NCI-H2081 (cell line): Measurements from ENCODE around the gene HBQ1.
"Not testable (repeated sequence)": the region's sequence is repeated elsewhere in the genome, so short reads cannot be mapped to it uniquely, and the experiment has no call there.

Source experiments
- DNase-seq, 2 experiments: peaks; one replicate each; lab custom pipeline; 2025; lab: John Stamatoyannopoulos, UW

HBQ1 gene

DNA sequence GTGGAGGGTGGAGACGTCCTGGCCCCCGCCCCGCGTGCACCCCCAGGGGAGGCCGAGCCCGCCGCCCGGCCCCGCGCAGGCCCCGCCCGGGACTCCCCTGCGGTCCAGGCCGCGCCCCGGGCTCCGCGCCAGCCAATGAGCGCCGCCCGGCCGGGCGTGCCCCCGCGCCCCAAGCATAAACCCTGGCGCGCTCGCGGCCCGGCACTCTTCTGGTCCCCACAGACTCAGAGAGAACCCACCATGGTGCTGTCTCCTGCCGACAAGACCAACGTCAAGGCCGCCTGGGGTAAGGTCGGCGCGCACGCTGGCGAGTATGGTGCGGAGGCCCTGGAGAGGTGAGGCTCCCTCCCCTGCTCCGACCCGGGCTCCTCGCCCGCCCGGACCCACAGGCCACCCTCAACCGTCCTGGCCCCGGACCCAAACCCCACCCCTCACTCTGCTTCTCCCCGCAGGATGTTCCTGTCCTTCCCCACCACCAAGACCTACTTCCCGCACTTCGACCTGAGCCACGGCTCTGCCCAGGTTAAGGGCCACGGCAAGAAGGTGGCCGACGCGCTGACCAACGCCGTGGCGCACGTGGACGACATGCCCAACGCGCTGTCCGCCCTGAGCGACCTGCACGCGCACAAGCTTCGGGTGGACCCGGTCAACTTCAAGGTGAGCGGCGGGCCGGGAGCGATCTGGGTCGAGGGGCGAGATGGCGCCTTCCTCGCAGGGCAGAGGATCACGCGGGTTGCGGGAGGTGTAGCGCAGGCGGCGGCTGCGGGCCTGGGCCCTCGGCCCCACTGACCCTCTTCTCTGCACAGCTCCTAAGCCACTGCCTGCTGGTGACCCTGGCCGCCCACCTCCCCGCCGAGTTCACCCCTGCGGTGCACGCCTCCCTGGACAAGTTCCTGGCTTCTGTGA, 3.5 kb upstream of the HBQ1 start, which contains the start of gene HBA1:
Gene HBA1 (plus strand): TSS at position 204 of the 906 bp plus-strand sequence. CDS start 37 bp downstream, at position 241.
- DNase-seq = not testable (repeated sequence)

- DNase-seq = no peak
Measured at GRCh38 chr16:177394-177822, 2.9 kb upstream of the HBQ1 start.

DNA sequence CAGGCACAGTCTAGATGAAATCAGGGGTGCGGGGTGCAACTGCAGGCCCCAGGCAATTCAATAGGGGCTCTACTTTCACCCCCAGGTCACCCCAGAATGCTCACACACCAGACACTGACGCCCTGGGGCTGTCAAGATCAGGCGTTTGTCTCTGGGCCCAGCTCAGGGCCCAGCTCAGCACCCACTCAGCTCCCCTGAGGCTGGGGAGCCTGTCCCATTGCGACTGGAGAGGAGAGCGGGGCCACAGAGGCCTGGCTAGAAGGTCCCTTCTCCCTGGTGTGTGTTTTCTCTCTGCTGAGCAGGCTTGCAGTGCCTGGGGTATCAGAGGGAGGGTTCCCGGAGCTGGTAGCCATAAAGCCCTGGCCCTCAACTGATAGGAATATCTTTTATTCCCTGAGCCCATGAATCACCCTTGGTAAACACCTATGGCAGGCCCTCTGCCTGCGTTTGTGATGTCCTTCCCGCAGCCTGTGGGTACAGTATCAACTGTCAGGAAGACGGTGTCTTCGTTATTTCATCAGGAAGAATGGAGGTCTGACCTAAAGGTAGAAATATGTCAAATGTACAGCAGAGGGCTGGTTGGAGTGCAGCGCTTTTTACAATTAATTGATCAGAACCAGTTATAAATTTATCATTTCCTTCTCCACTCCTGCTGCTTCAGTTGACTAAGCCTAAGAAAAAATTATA, 2.1 kb upstream of the HBQ1 start:
- no peak for DNase-seq

DNA sequence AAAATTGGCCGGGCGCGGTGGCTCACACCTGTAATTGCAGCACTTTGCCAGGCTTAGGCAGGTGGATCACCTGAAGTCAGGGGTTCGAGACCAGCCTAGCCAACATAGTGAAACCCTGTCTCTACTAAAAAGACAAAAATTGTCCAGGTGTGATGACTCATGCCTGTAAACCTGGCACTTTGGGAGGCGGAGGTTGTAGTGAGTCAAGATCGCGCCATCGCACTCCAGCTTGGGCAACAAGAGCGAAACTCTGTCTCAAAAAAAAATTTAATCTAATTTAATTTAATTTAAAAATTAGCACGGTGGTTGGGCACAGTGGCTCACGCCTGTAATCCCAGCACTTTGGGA, 1.6 kb upstream of the HBQ1 start:
- DNase-seq = no peak

DNA sequence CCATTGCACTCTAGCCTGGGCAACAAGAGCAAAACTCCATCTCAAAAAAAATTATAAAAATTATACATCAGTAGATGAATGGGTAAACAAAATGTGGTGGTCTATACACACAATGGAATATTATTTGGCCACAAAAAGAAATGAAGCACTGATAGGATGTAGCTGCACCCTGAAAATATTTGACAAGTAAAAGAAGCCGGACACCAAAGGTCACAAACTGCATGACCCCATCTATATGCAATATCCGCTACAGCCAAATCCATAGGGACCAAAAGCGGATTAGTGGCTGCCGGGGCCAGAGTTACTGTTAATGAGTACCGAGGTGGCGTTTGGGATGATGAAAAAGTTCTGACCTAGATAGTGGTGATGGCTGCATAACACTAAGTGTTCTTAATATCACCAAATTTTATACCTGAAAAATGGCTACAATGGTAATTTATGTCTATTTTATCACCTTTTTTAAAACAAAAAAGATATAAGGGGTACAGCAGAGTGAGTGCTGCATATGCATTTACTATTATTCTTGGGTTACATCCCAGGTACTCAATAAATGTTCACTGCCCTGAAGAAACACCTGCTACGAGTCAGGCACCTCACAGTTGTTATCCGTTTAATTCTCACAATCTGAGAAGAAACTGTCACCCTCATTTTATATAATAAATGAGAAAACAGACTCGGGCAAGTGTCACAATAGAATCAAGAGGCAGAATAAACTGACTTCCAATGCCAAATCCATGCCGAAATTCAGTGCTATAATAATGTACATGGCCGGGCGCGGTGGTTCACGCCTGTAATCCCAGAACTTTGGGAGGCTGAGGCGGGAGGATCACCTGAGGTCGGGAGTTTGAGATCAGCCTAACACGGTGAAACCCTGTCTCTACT, 807 bp upstream of the HBQ1 start:
- DNase-seq = no peak

DNA sequence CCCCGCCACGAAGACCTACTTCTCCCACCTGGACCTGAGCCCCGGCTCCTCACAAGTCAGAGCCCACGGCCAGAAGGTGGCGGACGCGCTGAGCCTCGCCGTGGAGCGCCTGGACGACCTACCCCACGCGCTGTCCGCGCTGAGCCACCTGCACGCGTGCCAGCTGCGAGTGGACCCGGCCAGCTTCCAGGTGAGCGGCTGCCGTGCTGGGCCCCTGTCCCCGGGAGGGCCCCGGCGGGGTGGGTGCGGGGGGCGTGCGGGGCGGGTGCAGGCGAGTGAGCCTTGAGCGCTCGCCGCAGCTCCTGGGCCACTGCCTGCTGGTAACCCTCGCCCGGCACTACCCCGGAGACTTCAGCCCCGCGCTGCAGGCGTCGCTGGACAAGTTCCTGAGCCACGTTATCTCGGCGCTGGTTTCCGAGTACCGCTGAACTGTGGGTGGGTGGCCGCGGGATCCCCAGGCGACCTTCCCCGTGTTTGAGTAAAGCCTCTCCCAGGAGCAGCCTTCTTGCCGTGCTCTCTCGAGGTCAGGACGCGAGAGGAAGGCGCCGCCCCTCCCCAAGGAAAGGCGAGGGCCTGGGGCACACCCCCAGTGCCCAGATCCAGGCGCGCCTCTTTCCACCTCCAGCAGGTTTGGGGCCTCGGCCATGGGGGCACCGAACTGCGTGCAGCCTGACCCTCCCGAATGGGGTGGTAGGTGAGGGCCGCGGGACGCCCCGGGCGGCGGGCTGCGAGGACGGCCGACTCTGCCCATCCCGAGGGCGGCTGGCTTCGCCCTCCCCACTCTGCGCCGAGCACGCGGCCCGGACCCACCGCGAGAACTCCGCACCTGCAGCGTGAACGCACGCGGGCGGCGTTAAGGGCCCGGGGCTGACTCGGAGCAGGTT, 664 bp downstream of the HBQ1 start:
- peak; percentile 70 to 73 for DNase-seq

DNA sequence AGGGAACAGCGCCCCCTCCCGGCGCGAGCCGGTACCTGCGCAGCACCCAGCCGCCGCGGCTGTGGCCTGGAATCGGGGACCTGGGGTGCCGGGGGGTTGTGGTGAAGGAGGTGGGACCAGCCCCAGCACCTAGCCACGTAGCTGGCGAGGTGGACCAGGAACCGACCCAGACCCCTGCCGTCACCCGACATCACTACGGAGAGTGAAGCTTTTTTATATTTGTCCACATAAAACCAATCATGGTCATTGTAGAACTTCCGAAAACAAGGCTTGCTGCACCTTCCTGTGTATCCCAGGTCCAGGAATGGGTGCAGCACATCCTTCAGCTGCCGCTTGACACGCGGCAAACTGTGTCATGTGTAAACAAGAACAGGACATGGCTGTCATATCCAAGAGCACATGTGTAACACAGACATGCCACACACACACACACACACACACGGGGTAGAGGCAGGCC, 1.3 kb downstream of the HBQ1 start:
- DNase-seq = no peak

DNA sequence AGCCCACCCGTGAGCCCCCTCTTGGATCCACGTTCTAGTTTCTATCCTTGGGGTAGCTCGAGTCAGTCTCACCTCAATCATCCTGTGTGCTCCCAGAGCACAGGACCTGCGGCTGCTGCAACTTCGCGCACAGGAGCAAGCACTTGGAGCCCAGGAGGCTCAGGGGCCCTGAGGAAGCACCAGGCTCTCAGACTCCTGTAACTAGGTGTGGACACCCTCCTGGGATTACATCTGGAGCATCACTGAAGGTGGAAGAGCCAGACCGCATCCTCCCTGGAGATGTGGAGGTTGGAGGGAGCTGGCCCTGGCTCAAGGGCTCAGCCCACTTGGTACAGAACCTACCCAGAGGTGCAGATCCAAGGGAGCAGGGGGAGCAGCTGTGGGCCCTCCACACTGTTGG, 2.7 kb downstream of the HBQ1 start:
- no peak for DNase-seq

DNA sequence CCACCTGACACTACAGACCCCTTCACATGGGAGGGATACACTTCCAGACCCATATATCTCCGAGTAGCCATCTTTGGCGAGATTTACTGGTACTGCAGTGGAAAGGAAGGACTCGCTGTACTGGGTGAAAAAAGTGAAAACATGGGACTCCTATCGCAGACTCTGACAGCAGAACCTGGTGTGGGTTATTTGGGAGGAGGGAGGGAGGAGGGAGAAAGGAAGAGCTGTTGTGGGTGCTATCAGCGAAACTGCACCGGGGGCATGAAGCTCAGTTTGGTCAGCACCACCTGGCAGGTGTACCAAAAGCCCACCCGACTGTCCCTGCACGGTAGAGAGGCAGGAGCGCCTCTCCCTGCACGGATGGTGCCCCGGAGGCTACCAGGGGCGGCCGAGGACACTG, 5.0 kb downstream of the HBQ1 start:
- DNase-seq = no peak

DNA sequence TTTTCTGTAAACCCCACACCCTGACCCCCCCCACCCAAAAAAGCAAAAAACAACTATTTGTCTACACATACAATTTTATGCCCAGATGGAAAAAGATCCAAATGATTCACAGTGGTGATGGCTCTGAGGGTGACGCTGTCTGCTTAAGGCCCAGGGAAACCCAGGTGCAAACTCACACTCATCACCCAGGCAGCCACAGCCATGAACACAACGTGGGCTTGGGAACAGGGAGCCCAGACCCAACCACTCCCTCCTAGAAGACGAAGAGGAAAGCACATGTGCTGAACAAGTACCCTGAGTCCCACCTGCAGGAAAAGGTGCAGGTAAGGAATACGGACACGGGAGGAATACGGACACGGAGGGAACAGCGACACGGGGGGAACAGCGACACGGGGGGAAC, 5.4 kb downstream of the HBQ1 start:
- DNase-seq = no peak

DNA sequence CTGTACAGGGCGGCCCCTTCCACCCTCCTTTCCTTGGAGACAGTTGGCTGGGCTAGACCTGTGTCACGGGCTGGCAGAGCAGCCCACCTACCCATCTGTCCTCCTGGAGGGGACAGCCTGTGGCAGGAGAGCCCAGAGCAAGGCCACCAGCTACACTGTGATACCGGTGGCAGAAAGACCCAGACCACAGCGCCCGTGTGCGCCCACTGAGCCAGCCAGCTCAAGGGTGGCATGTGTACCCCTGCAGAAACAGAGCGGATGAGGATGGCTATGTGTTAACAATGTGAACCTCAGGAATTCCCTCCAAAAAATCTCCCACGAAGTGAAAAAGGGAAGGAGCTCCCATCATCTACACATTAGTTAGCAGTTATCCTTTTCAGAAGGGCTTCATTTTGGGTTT, 7.1 kb downstream of the HBQ1 start:
- DNase-seq = no peak

DNA sequence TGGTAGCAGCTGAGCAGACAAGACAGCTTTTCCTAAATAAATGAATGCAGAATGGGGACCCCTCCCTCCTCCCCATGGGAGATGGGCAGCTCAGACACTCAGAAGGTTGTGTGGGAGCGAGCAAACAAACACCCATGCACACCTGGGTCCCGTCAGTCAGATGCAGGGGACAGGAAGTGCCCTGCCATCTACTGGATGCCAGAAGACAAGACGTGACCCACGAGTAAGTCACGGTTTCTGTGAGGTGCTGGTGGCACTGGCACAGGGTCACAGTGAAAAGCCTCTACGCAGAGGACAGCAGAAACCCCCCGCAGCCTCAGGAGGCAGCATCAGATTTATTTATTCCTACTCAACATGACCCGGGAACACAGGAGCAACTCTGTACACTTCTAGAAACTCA, 8.4 kb downstream of the HBQ1 start:
- DNase-seq = no peak

DNA sequence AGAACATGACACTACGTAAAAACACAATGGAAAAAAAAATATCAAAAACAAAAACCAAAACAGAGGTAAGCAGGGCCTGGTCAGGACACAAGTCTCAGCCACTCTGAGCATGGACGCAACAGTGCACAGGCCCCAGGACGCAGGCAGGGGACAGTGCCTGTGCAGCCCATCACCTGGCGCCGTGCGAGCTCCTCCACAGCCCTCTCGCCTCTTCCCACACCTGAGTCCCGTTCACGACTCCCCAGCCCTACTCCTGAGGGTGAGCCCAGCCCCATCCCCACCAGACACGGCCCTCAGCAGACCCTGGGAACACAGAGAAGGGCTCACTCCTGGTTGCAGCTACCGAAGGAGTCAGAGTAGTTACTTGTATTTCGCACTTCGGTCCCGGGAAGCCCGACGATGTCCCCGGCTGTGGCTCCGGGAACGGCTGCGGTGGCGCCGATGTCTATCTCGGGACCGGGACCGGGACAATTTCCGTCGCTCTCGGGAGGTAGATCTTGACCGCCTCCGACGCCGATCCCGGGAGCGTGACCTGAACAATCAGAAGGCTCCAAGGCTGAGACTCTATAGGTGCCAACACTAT, 9.4 kb downstream of the HBQ1 start:
- no peak for DNase-seq

DNA sequence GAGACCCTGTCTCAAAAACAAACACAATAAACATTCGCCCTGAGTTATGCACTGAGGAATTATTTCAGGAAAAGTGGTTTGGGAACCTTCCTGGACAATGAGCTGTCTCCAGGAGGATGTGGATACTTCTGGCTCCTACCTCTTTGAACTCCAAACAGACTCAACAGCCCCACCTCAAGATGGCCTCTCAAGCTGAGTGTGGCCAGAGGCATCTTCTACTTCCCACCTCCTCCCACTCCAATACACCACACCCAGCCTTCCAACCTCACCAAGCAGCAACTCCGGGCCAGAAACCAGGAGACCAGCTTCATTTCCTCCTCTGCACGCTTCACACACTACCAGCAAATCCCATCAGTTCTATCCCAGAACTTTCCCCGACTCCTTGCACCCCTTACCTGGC, 11.6 kb downstream of the HBQ1 start:
- DNase-seq = no peak

DNA sequence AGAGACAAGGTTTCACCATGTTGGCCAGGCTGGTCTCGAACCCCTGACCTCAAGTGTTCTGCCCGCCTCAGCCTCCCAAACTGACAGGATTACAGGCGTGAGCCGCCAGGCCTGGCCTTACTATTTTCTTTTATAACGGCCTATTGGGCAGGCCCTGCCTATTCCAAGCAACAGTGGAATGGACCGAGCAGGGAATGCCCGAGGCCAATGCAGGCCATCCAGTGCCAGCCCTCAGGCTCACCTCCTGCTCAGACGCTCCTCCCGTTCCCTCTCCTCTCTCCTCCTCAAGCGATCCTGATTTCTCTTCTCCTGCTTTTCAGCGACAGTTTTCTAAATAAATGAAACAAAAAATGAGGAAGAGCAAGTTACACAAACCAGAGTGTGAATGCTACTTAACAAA, 12.4 kb downstream of the HBQ1 start:
- no peak for DNase-seq

GRCh38 chr16:193441-193840, 13.2 kb downstream of the HBQ1 start:
- no peak for DNase-seq

GRCh38 chr16:194516-194915, 14.3 kb downstream of the HBQ1 start:
- no peak for DNase-seq

- no peak for DNase-seq
Measured at GRCh38 chr16:200388-200787, 20.1 kb downstream of the HBQ1 start.

DNA sequence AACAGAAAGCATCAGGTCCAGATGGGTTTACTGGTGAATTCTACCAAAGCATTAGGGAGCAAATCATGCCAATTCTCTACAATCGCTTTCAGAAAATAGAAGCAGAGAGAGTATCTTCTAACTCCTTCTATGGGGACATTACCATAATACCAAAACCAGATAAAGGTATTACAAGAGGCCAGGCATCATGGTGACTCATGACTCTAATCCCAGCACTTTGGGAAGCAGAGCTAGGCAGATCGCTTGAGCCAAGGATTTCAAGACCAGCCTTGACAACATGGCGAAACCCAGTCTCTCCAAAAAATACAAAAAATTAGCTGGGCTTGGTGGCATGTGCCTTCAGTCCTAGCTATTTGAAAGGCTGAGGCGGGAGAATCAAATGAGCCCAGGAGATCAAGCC, 23.0 kb downstream of the HBQ1 start:
- no peak for DNase-seq

- DNase-seq = not testable (repeated sequence)
Measured at GRCh38 chr16:204046-204445, 23.8 kb downstream of the HBQ1 start.

DNA sequence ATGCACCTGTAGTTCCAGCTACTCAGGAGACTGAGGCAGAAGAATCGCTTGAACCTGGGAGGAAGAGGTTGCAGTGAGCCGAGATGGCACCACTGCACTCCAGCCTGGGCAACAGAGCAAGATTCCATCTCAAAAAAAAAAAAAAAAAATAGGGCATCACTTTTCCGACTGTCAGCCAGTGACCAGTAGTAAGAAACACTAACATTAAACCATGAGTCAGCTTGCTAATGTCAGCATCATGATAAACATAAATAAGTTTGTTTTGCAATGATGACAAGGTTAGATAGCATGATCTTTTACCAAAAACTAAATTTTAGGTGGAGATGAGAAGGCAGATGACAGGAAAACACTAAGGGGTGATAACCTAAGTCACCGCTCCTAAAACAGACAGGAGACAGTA, 29.1 kb downstream of the HBQ1 start:
- DNase-seq = not testable (repeated sequence)
